BJ (cell line): ENCODE data around the gene REPIN1. TPM values are rescaled to one million over a fixed set of nuclear protein-coding genes. Genes with fewer than 3 reads are reported as not detected.

Experiments
- CTCF ChIA-PET: fragments of 350-600 bp; formaldehyde crosslinking; extraction: SDS; loops from one replicate; lab custom pipeline; 2021; ENCODE audit warnings: antibody characterized with exemption, inconsistent platforms; lab: Yijun Ruan, JAX
- POLR2A ChIA-PET: fragments of 300-600 bp; sonication (Branson Sonifier 250); formaldehyde crosslinking; extraction: SDS; loops from one replicate; lab custom pipeline; 2021; ENCODE audit warnings: antibody characterized with exemption; lab: Charles Lee
- DNase-seq: peaks from one replicate; pipeline ENCODE4 v3.0.0-alpha.2; 2011; ENCODE audit warnings: low read depth
- H3K27me3 ChIP-seq: 2 replicates; pipeline ENCODE4 v1.6.0; 2011; ENCODE audit warnings: low read length; ENCODE audit not compliant: control insufficient read depth, insufficient read depth
- H3K36me3 ChIP-seq: 2 replicates; pipeline ENCODE4 v1.5.1; 2011; ENCODE audit warnings: low read length; ENCODE audit not compliant: control insufficient read depth, insufficient read depth
- H3K4me3 ChIP-seq: 2 replicates; pipeline ENCODE4 v1.5.1; 2011; ENCODE audit warnings: low read depth, mild to moderate bottlenecking, control low read depth, low read length
- CTCF ChIP-seq: IDR thresholded peaks from 2 replicates; pipeline ENCODE4 v1.5.1; 2011; ENCODE audit warnings: low read depth, mild to moderate bottlenecking, control low read depth, inconsistent platforms, low read length, moderate library complexity; ENCODE audit not compliant: insufficient read depth
- polyA plus RNA-seq: library from polyadenylated mRNA; depleted of rRNA; stranded (reverse); fragments of >200 nt; gene quantifications from 2 replicates; pipeline ENCODE4 v1.2.3, GENCODE V29; 2011

The REPIN1 gene
- polyA plus RNA-seq, 1 experiment, result 65.7 TPM

- POLR2A ChIA-PET, result no interaction called here
Observed at GRCh38 chr7:150346922-150347321, 21.7 kb upstream of the REPIN1 start.

GRCh38 chr7:150351587-150352194 is 16.9 kb upstream of the REPIN1 start:
- no peak for DNase-seq
- TF ChIP-seq CTCF, result no peak
- no peaks in the 10 kb centered on the region; the same call in 1 of the 2 replicates for H3K27me3 ChIP-seq
- ChIA-PET CTCF (interaction anchor here (0.6 kb wide), 1 partner anchor 51 kb away, joined by 3 read pairs; no protein-coding TSS in a partner anchor), POLR2A (no interaction called here)
- H3K4me3 ChIP-seq, result no peak overlapping the region
- H3K36me3 ChIP-seq, result no peaks in the 10 kb centered on the region

More at GRCh38 chr7:150346922-150347321, 21.7 kb upstream of the REPIN1 start:
- no peak overlapping the region for H3K4me3 ChIP-seq
- CTCF ChIA-PET, result interaction anchor here (1.1 to 4.8 kb wide), 4 partner anchors 9 to 75 kb away, joined by 3 to 27 read pairs (median 3); no protein-coding TSS in a partner anchor
- H3K27me3 ChIP-seq, result peaks cover 8% of the 10 kb centered on the region
- TF ChIP-seq CTCF, result no peak
- no peak for DNase-seq
- H3K36me3 ChIP-seq, result no peaks in the 10 kb centered on the region

GRCh38 chr7:150355666-150356059 is 13.0 kb upstream of the REPIN1 start:
- no peak for DNase-seq
- no peaks in the 10 kb centered on the region for H3K36me3 ChIP-seq
- ChIA-PET POLR2A (interaction anchor here (0.6 to 1.5 kb wide), 3 partner anchors 13 to 78 kb away, joined by 3 to 6 read pairs (median 5); partner anchors contain the start of gene REPIN1), CTCF (interaction anchor here (0.6 to 4.4 kb wide), 19 partner anchors 8 to 932 kb away, joined by 3 to 27 read pairs (median 3); partner anchors contain the start of gene REPIN1)
- no peak for TF ChIP-seq CTCF
- H3K4me3 ChIP-seq, result no peak overlapping the region
- H3K27me3 ChIP-seq, result no peaks in the 10 kb centered on the region; the same call in 1 of the 2 replicates

- Histone ChIP-seq H3K27me3 (no peaks in the 10 kb centered on the region; the same call in 1 of the 2 replicates), H3K36me3 (no peaks in the 10 kb centered on the region), H3K4me3 (no peak overlapping the region)
- no peak for DNase-seq
- TF ChIP-seq CTCF, result peak; percentile 73
- POLR2A ChIA-PET, result interaction anchor here (0.6 to 1.5 kb wide), 3 partner anchors 12 to 892 kb away, joined by 3 to 4 read pairs (median 3); partner anchors contain the start of gene REPIN1
- CTCF ChIA-PET, result interaction anchor here (0.6 to 4.4 kb wide), 21 partner anchors 9 to 887 kb away, joined by 3 to 27 read pairs (median 4); partner anchors contain the start of gene REPIN1
Observed at GRCh38 chr7:150356265-150356897, 12.2 kb upstream of the REPIN1 start.

GRCh38 chr7:150357270-150357669 is 11.4 kb upstream of the REPIN1 start:
- H3K36me3 ChIP-seq, result no peaks in the 10 kb centered on the region
- DNase-seq, result no peak
- POLR2A ChIA-PET, result no interaction called here
- no peaks in the 10 kb centered on the region; the same call in 1 of the 2 replicates for H3K27me3 ChIP-seq
- TF ChIP-seq CTCF, result no peak
- CTCF ChIA-PET, result interaction anchor here (0.7 to 4.4 kb wide), 7 partner anchors 9 to 64 kb away, joined by 3 to 27 read pairs (median 4); partner anchors contain the start of gene REPIN1
- H3K4me3 ChIP-seq, result no peak overlapping the region
